Retinal pigment epithelial cell (primary cell): ENCODE results near the gene RIMBP2.

Source experiments
- DNase-seq: peaks from one replicate; pipeline ENCODE4 v3.0.0-alpha.2; 2010; ENCODE audit warnings: low read depth
- H3K4me3 ChIP-seq: 2 replicates; pipeline ENCODE4 v1.5.1; 2011; ENCODE audit warnings: mild to moderate bottlenecking, low read length, control low read depth, moderate library complexity
- CTCF ChIP-seq: conservative IDR thresholded peaks from 2 replicates; pipeline ENCODE4 v1.5.1; 2011; ENCODE audit warnings: low read depth, low read length, control low read depth, inconsistent platforms

The RIMBP2 gene

GRCh38 chr12:130601327-130601726 lies 114.8 kb downstream of the RIMBP2 start:
- DNase-seq: no peak
- H3K4me3 ChIP-seq: no peak overlapping the region
- no peak for TF ChIP-seq CTCF

DNA sequence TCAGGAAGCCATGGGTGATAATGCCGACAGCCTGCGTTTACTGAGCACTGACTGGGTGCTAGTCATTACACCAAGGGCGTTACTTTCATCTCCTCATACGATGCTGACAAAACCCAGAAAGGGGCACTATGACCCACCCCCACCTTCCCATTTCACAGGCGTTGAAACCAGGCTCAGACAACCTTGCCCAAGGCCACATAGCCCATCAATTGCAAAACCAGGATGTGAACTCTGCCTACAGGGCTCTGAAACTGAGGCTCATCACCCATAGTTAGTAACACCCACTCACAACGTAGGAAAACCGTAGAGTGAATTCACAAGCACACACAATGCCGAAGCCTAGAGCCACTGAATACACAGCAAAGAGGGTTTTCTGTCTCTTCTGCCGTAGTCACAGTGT lies 119.9 kb downstream of the RIMBP2 start:
- no peak overlapping the region for H3K4me3 ChIP-seq
- no peak for DNase-seq
- no peak for TF ChIP-seq CTCF

GRCh38 chr12:130595566-130595965 lies 120.5 kb downstream of the RIMBP2 start:
- DNase-seq: no peak
- H3K4me3 ChIP-seq: no peak overlapping the region
- TF ChIP-seq CTCF: no peak

DNA sequence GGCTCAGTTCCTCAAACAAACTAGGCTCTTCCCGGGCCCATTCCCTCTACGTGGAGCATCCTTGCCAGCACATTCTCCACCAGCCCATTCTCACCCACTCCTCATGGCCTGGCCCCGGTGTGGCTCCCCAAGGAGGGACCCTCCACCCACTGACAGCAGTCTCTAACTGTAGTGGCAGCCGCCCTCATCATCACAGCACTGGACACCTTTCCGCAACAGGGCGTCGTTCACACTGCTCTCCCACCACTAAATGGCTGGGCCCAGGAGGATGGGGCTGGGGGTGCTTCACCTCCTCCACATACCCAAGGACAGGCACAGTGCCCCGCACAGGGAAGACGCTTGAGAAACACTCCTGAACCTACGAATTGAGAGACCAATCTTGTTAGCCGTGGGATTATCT lies 123.0 kb downstream of the RIMBP2 start:
- TF ChIP-seq CTCF: no peak
- no peak for DNase-seq
- no peak overlapping the region for H3K4me3 ChIP-seq

GRCh38 chr12:130592641-130593040 lies 123.5 kb downstream of the RIMBP2 start:
- no peak for DNase-seq
- no peak overlapping the region for H3K4me3 ChIP-seq
- TF ChIP-seq CTCF: no peak

- no peak for DNase-seq
- no peak overlapping the region for H3K4me3 ChIP-seq
- no peak for TF ChIP-seq CTCF
These were observed 124.4 kb downstream of the RIMBP2 start for GRCh38 chr12:130591736-130592135.

DNA sequence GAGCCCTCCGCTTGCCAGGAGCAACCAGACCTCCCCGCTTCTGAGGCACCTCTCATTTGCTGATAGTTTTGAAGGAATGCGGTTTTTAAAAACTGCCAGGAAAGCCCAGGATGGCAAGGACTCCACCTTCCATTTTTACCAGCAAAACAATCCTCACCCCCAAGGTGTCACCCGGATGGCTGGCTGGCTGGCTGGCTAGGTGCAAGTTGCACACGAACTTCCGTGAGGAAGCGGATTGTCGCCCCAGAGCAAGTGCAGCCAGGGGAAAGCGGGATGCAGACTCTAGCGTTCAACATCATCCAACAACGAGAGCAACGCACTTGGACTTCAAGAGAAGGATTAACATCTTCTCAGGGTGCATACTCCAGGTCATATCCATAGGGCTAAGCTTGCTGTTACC lies 125.4 kb downstream of the RIMBP2 start:
- DNase-seq: no peak
- TF ChIP-seq CTCF: no peak
- no peak overlapping the region for H3K4me3 ChIP-seq
